Ureter (tissue), 1 donor: ENCODE results near the gene PPP2R2B. TPM values are rescaled to one million over a fixed set of nuclear protein-coding genes. Genes with fewer than 3 reads are reported as not detected.
A peak's percentile ranks its signal among the peaks of the same experiment; 100 is the strongest.

Experiments used
- DNase-seq: peaks from one replicate; pipeline ENCODE4 v3.0.0-alpha.2; 2020; ENCODE audit warnings: low spot score
- total RNA-seq: library from RNA; stranded (reverse); gene quantifications from one replicate; pipeline ENCODE4 v1.2.4, GENCODE V29; 2023
- donor health status: DM: yes; HTN: yes; CAD: no.

The PPP2R2B gene
- total RNA-seq, 1 donor from 2014 or later, result 25.9 TPM

- no peak for DNase-seq
Observed at GRCh38 chr5:146785065-146785464, 93.5 kb downstream of the PPP2R2B start.

- DNase-seq, result no peak
Observed at GRCh38 chr5:146781157-146781556, 97.4 kb downstream of the PPP2R2B start.

- DNase-seq, result no peak
Observed at GRCh38 chr5:146779211-146779869, 99.2 kb downstream of the PPP2R2B start.

DNA sequence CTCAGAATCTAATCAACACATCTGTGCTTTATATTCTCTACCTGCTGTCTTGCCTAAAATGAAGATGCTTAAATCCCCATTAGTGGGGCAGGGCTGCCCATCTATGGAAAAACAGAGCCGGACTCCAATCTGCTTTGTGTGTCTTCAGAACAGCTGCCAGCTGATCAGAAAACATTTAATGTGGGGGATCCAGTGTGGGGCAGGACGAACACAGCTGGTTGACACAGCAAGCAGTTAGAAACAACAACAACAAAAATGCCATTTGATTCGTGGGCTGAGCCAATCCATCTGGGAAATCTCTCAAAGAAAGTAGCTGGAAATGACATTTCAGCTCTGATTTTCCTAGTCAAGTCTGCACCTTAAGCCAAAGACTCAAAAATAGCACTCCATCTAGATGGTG, 99.8 kb downstream of the PPP2R2B start:
- DNase-seq, result no peak

DNA sequence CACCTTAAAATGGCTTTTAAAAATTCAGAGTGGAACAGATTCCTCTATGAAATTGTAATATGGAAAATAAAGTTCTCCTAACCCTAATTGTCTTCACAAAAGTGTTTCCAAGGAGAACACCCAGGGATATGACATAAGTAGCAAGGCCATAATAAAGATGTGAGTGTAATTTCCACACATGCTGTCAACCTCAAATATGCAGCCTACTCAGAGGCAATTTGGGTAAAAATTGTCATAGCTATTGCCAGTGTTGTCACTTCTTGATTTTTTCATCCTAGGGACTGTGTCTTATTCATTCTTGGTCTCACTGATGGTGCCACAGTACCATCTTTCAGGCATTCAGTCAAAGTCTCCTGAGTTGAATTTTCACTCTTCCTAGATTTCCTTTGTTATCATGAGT, 100.3 kb downstream of the PPP2R2B start:
- DNase-seq, result no peak

GRCh38 chr5:146772881-146773466, 105.6 kb downstream of the PPP2R2B start:
- DNase-seq, result no peak

DNA sequence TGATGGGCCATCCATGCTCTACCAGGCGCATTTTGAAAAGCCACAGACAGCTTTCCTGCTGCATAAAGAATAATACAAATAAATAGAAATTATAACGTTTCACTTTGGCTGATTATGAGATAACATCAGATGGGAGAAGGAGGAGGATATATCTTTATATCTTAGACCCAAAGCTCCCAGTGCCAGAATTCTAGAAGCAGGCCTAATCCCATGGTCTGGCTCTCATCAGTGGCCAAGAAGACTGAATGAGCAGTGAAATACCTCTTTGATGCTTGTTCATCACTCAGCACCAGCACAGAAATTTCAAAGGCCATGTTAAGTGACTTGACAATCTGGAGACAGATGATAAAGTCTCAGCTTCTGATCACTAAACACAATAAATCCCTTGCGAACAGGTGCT, 107.6 kb downstream of the PPP2R2B start:
- no peak for DNase-seq

DNA sequence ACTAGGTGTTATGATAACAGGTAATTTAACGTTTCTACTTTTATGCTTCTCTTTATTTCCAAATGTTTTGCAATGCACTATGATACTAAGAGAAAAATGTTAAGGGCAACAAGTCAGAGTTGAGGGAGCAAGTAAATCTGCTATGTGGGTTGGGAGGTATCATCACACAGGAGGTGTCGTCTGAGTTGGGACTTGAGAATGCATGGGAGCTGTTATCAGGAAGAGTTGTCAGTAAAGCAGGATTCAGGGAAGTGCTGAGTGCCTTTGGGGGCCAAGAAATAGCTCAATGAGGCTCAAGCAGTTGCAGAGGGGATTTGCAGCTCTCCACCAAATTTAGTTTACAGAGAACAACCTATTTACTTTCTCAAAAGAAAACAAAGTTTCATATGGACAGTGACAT, 108.0 kb downstream of the PPP2R2B start:
- DNase-seq, result no peak

DNA sequence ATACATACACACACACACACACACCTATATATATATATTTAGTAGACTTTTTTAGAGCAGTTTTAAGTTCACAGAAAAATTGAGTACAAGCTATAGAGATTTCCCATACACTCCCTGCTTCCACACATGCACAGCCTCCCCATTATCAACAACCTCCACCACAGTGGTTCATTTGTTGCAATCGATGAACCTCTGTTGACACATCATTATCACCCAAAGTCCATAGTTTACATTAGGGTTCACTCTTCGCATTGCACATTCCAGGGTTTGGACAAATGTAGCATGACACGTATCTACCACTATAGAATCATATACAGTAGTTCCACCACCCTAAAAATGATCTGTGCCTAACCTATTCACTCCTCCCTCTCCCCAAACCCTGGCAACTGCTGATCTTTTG, 111.0 kb downstream of the PPP2R2B start:
- DNase-seq, result no peak

DNA sequence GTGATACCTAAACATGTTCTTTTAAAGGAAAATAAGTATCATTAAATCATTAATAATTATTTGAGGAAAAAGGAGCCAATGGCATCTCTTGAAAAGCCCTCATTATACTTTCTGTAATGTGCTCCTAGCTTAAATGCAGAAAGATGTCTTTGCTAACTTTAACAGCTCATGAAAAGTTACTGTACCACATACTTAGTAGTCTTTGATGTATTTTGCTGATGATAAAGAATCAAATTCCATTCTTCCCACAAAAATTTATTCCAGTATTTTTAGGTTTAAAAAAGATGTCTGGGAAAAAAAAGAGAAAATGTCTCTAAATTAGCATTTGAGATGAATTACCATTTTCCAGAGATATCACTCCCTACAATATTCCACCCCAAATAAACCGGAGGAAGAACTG, 112.5 kb downstream of the PPP2R2B start:
- DNase-seq, result no peak

- DNase-seq, result no peak
Observed at GRCh38 chr5:146765089-146765832, 113.3 kb downstream of the PPP2R2B start.

DNA sequence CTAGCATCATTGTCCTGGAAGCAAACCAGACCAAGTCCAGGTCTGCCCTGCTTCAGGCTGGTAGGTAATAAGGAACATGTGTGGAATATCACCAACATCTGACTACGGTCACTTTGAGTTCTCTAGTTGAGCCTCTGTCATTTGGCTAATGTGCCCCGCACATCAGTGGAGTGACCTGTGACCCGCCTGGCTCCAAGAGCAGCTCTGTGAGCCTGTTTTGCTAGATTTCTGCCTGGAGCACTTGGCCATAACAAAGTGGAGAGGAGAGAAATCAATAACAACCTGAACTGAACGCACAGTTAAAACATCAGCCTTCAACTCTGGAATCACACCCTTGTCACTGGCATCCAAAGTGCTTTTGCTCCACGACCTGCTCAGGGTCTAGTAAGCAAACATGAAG, 115.7 kb downstream of the PPP2R2B start:
- DNase-seq, result no peak

GRCh38 chr5:146761811-146762210, 116.7 kb downstream of the PPP2R2B start:
- DNase-seq, result no peak

GRCh38 chr5:146758938-146759337, 119.6 kb downstream of the PPP2R2B start:
- DNase-seq, result no peak

- no peak for DNase-seq
Observed at GRCh38 chr5:146758076-146758475, 120.5 kb downstream of the PPP2R2B start.

GRCh38 chr5:146756546-146756945, 122.0 kb downstream of the PPP2R2B start:
- no peak for DNase-seq

DNA sequence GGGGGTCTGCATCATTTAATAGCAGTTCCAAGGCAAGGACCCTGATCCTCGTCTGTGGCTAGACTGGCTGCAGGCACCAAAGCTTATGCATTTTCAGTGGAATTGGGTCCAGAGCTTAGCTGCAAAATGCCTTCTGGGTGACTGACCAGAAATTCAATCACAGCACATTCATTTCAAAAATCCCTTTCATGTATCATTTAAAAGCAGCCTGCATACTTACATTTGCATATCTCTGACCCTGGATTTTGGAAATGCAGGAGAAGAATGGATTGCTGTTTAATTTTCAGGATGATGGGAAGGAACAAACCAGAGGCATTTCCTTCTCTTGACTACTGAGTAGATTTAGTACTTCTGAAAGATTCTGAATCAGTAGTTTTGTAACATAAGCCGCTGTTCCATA, 122.8 kb downstream of the PPP2R2B start:
- no peak for DNase-seq

DNA sequence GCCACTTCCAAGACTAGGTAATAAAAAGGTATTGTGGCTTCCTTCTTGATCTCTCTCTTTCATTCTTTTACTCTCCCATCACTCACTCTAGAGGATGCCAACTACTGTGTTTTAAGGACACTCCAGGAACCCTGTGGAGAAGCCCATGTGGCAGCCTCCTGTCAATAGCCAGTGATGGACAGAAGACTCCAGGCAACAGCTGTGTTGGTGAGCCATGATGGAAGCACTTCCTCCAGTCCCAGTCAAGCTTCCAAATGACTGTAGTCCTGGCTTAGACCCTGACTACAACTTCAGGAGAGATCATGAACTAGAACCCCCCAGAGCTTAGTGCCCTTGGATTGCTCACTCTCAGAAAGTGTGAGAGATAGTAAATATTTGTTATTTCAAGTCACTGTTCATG, 123.9 kb downstream of the PPP2R2B start:
- DNase-seq, result no peak

- DNase-seq, result no peak
Observed at GRCh38 chr5:146753641-146754040, 124.9 kb downstream of the PPP2R2B start.

DNA sequence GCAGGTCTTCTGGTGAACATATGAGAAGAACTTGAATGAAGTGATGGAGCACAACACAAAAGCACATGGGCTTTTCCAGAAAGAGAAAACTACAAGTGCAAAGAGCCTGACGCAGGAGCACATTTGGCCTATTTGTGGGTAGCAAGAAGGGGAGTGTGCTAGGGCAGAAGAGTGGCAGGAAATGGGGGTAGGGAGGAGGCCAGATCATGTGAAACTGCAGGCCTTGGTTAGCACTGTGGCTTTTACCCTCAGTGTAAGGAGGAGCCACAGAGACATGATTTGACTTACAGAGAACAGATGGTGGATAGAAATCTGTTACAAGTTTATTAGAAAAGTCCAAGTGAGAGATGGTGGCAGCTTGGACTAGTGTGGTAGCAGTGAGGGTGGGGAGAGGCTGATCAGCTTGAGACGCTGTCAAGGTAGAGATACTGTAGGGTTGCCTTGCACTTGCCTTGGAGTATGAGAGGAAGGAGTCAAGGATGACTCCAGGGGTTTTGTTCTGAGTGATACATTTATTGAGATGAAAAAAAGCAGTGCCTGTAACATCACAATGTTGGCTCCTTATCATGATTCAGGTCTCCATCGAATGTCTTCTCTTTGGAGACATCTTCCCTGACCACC, 126.7 kb downstream of the PPP2R2B start:
- peak; percentile 43 for DNase-seq

DNA sequence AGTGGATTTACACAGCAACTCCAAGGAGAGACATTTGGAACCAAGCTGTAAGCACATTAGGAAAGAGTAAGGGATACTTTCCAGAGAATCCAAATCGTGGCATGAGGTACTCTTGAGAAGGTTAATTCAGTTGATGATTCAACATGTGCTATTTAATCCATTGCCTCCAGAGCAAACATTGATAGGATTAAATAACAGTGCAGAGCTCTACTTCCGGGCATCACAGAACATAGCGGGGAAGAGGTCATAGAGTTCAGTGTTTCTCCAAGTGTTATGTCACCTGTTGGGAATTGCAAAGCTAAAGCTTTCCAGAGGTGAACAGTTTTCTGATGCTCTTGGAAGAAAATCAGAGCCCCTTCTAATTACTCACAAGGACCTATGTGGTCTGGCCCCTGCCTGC, 127.5 kb downstream of the PPP2R2B start:
- DNase-seq, result no peak

DNA sequence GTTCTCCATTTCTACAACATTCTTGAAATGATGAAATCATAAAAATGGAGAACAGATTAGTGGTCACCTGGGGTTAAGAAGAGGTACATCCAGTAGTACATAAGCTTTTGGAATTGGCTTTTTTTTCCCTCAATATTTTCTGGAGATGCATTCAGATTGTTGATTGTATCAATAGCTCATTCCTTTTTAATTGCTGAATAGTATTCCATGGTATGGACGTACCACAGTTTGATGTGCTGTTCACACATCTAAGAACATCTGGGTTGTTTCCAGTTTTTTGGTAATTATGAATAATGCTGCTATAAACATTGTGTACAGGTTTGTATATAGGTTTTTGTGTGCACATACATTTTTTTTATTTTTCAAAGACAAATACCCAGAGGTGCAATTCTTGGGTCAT, 130.0 kb downstream of the PPP2R2B start:
- DNase-seq, result no peak
